ENCODE measurements around the gene PIGL. TPM values are rescaled to one million over a fixed set of nuclear protein-coding genes. Genes with fewer than 3 reads are reported as not detected.

The PIGL gene
- total RNA-seq: 19.5 and 28.0 TPM in 2 replicates

DNA sequence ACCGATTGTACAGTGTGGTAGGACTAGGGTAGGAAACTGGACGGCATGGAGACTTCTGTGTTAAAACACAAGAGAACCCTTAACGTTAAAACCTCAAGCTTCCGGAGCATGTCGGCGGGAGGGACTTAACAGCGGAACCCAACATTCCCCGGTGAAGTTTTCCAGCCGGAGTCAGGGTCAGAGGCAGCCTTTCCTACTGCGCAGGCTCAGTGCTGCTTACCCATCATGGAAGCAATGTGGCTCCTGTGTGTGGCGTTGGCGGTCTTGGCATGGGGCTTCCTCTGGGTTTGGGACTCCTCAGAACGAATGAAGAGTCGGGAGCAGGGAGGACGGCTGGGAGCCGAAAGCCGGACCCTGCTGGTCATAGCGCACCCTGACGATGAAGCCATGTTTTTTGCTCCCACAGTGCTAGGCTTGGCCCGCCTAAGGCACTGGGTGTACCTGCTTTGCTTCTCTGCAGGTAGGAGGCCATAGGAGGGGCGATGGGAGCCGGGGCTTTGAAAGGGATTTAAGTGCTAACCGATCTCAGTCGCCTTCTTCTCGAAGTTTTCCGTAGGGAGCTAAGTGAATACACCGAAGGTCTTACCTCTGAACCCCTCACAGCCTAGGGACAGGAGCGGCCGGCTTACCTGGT, at the start of gene PIGL:
TSS of gene PIGL (plus strand) at position 209 of the 634 bp plus-strand sequence. CDS start at position 226, 17 bp downstream.

DNA sequence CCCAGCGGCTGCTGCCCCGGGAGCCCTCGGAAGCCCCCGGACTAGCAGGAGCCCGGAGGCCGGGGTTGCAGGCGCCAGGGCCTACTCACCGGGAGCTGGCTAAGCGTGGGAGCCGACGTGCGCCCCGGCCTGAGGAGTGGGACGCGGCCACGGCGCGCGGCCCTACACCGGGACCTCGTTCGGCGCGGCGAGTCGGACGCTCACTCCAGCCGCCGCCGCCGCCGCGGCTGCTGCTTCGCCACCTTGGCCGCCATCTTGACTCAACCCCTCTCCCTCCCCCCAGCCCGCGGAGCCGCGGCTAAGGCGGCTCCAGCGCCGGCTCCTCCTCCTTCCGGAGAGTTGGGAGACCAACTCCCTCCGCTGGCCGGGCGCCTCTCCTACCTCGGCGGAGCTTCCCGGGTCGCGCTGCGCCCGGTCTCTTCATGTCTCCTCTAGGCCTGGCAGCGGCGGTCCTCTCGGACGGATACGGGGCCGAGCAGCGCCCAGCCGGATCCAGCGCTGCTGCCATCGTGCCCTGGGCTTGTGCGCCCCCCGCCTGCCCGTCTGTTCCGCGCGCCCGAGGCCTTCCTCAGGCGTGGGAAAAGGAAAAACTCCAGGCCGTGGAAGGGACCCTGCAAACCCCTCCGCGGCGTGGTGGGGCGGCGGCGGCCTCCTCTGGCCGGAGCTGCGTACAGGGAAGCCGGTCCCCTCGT, 1.6 kb upstream of the PIGL start, which contains the start of gene NCOR1:
TSS of gene NCOR1 (minus strand) at position 262 of the 692 bp plus-strand sequence. CDS start 20,965 bp downstream, outside the sequence.

GRCh38 chr17:16353317-16354174, 136.5 kb downstream of the PIGL start, which contains the start of gene CENPV:
TSS of gene CENPV (minus strand) at chr17:16353469. CDS start at chr17:16353436, 33 bp downstream.

Other genes starting within 250 kb of the PIGL start
- 15.1 and 17.2 TPM in 2 replicates for gene ZSWIM7, start 217.5 kb upstream of the PIGL start, total RNA-seq
- 38.6 and 47.3 TPM in 2 replicates for gene TTC19, start 217.4 kb upstream of the PIGL start, total RNA-seq
- 54.2 and 72.9 TPM in 2 replicates for gene NCOR1, start 1.7 kb upstream of the PIGL start, total RNA-seq
- 20.8 and 22.2 TPM in 2 replicates for gene CENPV, start 136.3 kb downstream of the PIGL start, total RNA-seq
- 793 and 835 TPM in 2 replicates for gene UBB, start 163.9 kb downstream of the PIGL start, total RNA-seq
- 2.9 and 3.9 TPM in 2 replicates for gene TRPV2, start 198.4 kb downstream of the PIGL start, total RNA-seq